Hematopoietic multipotent progenitor cell treated with erythropoietin and hydrocortisone succinate and interleukin-3 and kit ligand, for 6 days (in vitro differentiated cells): ENCODE results near the gene TCP11L2.
"Not testable (repeated sequence)": the region's sequence is repeated elsewhere in the genome, so short reads cannot be mapped to it uniquely, and the experiment has no call there.

ENCODE experiments used
- DNase-seq: peaks from one replicate; pipeline ENCODE4 v3.0.0-alpha.2; 2015

TCP11L2 gene

DNA sequence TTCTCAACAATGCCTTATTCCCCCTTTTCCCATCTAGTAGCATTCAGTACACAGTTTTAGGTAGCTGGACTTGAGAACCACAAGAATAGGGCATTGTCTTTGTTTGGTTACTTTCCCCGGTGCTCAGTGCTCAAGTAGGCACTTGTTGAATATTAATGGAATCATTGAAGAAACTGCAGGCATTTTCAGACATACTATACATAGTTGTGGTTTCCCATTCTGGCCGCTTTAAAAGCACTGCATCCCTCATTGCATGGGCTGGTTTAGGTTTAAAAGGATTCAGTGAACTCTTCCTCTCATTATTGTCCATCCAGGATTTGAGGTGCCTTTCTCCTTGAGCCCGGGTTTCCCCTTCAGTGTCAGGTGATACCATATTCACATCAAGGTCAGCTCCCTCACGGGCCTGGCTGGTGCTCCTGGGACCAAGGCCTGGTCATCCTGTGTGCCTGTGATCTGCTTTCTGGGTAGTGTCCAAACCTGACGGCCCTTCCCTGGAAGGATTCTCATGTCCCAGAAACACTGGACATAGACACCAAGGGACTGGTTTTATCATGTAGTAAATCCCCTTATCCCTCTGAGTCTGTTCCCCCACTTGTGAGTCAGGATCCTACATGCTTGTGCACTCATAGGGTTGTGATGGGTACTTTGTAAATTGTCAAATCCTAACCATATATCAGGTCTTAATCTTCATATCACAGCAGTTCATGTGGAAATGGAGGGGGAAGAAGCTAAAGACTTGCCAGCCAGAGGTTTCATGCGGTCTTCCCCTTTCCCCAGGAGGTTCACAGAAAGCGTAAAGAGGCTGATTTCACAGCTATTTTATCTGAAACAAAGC is 7.4 kb downstream of the TCP11L2 start:
- DNase-seq: peak; percentile 14

DNA sequence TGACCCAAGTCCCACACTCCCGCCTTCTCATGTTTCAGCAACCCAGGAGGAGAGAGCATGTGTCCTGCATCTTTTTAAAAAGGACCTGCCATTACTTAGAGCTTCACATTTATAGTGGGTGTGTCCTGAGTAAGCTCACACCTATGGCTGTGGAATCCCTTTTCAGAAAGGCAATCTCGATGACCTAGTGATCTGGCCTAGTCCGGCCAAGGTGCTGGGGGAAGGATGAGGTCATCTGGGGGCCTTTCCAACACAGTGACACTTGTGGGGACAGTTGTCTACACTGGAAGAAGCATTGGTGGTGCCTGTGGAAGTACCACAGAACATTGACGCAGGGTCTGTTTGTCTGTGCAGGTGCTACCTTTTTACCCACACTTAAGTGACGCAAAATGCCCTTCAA is 8.2 kb downstream of the TCP11L2 start:
- DNase-seq: no peak

DNA sequence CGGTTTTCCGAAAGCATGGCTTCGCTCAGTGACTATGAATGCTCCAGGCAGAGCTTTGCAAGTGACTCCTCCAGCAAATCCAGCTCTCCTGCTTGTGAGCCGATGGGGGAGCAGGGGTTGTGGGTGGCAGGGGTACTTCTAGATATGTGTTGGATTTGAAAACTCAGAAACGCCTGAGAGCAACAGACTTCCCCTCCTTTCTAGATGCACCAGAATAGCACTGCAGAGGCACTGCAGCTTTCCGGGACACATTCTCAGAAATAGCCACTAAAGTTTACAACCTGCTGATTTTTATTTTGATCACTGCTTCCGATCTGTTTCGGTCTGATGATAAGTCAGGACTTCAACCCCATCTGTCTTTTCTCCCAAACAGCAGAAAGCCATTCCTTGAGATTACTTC is 8.6 kb downstream of the TCP11L2 start:
- peak; percentile 28 for DNase-seq

DNA sequence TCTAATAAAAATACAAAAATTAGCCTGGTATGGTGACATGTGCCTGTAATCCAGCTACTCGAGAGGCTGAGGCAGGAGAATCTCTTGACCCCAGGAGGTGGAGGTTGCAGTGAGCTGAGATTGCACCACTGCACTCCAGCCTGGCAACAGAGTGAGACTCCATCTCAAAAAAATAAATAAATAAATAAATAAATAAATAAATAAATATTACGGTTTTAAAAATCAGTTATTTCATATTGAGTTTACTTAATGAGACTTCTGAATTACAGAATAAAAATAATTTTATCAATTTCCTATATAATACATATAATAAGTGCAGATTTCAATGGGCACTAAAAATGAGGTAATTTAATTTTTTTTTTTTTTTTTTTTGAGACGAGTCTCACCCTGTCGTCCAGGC is 10.9 kb downstream of the TCP11L2 start:
- DNase-seq: not testable (repeated sequence)

DNA sequence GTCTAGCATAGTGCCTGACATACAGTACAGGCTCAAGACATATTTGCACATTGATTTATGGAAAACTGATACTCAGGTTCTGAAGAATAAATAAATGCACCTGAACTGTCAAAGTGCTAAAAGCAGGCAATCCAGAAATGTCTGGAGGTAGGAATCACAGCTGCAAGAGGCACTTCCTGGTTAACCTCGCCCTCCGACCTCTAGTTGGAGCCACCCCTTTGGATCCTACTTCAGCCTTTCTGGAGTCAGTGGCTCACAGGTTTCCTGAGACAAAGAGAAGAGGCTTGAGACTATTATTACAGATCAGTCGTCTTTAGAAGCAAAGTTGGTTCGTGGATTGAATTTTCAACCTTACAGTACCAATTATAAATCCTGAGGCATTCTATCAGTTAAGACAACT is 13.0 kb downstream of the TCP11L2 start:
- DNase-seq: no peak

DNA sequence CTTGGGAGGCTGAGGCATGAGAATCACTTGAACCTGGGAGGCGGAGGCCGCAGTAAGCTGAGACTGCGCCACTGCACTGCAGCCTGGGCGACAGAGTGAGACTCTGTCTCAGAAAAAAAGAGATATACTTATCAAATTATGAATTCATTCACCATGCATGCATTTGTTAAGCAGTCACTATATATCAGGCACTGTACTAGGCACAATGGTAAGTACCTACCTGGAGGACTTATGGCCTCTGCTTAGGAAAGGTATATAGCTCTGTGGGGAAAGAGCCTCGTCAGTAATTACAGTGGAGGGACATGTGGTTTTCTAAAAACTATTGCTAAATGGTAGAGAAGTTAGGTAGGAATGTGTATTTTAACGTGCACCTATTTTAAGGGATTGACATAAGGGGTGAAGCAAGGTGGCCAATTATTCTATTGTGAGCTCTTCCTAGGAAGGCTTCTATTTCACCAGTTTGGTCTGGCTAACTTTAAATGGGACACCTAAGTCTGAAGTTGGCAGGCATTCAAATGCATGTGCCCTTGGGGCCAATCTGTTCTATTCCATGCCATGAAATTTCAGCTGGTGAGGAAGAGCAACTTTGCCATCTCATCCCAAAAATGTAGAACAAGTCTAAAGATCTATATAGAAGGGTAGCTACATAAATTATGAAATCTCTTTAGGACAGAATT is 15.0 kb downstream of the TCP11L2 start:
- DNase-seq: no peak

DNA sequence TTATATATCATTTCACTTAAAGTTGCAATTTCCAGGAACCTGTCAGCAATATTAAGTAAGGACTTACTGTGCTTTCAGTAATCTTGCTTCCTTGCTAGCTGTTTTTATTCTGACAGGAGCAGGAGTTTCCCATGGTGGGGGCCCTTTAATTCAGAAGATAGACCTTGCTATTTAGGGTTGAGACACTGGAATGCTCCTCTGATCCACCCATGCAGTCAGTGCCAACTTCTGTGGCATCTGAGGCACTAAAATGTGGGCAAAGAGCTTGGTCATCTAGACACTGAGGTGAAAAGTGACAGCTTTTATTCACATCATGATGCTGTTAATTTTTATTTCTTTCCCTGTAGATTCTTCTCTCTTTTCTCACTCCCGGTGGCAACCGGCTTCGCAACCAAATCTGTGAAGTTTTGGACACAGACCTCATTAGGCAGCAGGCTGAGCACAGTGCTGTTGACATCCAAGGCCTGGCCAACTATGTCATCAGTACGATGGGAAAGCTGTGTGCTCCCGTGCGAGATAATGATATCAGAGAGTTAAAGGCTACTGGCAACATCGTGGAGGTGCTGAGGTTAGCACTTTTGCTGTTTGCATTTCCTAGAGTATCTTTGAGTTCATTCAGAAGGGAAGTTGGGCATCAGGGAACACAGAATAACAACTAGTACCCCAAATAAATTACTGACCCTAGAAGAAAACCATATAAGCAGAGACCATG is 18.8 kb downstream of the TCP11L2 start:
- no peak for DNase-seq

DNA sequence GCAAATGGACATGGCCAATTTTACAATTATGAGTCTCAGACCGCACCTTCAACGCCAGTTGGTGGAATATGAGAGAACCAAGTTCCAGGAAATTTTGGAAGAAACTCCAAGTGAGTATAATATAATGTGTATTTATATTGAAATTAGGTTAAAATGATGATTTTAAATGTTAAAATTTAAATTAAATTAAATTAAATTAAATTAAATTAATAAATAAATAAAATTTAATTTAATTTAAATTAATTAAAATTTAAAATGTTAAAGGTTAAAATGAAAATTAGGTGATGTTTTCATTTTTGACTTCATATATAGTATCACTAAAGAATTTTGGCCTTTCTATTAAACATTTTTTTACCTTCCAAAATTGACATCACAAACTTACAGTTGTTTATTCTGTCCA is 21.0 kb downstream of the TCP11L2 start:
- no peak for DNase-seq

DNA sequence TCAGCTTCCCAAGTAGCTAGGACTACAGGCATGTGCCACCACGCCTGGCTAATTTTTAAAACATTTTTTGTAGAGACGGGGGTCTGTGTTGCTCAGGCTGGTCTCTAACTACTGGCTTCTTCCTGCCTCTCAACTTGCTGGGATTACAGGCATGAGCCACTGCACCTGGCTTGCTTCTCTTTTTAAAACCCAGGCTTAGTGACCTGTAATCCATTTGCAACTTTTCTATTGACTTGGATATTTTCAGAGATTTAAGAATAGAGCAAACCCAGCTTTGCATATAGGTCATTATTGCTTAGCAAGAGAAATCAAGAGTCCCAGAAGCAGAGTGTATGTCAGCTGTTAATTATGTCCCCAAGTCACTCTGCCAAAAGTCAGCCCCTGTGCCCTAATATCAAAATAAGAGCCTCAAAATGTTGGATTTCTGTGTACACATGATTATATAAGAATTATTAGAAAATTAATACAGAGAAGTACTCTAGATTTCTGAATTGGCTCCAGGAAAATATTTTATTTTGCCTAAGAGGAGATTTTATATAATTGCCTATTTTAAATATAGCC is 24.9 kb downstream of the TCP11L2 start:
- no peak for DNase-seq

DNA sequence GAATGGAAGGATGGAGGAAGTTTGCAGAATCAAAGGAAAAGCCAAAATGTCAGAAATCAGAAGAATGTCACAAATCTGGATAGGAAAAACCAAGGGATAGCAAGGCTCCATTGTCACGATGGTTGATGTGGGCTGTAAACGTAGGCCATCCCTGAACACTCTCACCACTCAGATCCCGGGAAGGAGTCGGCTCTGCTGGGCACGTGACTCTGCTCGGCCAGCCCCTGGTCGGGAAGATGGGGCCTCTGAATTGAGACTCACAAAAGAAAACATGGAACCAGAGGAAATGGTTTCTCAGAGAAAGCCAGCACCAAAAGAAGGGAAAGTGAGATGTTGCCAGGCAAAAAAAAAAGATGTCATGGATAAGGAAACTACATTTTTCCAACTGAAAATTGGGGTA is 26.2 kb downstream of the TCP11L2 start:
- no peak for DNase-seq

DNA sequence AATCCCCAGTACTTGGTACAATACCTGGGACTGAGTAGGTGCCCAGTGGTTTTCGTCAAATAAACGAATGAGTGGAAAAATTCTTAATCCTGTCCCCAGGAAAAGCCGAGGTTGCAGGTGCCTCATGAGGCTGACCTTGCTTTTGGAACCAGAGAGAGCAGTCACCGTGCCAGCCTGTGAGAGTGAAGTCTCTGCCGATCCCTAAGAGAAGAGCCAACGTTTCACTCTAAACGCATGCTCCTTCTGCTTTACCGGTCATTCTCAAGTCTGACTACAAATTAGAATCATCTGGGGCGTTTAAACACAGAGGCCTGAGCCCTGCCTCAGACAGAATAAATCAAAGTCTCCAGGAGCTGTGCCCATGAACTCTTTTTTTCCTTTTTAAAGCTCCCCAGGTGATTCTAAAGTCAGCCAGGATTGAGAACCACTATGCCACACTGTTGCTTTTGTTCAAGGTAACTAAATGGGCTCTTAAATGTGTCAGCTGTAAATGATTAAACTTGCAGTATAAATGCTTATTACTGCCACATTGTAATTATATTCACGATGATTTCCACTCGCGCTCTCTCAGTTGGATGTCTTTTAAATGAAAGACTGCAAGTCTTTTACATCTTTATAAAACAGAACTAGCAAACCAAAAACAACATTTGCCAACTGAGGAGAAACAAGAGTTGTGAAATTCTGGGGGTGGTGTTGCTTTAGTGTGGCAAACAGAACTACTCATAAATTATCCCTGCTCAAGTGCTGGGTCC is 26.9 kb downstream of the TCP11L2 start:
- no peak for DNase-seq

DNA sequence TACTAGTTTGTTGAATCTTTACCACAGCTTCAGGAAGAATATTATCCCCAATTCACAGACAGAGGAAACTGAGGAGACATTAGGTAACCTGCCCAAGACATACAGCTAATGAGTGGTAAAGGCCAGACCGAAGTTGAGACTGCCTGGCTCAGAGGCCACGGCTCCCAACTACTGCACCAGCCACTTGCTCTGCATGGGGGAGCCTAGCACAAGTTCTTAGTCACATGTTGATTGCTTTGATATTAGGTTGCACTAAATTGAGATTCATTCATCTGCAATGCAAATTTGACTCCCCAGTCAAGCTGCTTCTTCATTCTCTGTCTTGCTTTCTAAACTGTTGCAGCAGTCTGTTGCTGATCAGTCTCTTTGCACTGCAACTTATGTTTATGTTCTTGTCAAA is 29.1 kb downstream of the TCP11L2 start:
- no peak for DNase-seq

DNA sequence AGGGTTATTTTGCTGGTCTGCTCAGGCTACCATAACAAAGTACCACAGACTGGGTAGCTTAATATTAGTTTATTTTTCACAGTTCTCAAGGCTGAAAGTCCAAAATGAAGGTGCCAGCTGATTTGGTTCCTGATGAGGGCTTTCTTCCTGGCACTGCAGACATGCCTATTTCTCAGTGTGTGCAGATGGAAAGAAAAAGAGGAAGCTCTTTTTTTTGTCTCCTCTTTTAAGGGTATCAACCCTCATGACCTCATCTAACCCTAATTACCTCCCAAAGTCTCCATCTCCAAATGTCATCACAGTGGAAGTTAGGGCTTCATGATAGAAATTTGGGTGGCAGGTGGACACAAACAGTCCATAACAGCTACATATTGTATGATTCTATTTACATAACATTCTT is 30.0 kb downstream of the TCP11L2 start:
- no peak for DNase-seq

DNA sequence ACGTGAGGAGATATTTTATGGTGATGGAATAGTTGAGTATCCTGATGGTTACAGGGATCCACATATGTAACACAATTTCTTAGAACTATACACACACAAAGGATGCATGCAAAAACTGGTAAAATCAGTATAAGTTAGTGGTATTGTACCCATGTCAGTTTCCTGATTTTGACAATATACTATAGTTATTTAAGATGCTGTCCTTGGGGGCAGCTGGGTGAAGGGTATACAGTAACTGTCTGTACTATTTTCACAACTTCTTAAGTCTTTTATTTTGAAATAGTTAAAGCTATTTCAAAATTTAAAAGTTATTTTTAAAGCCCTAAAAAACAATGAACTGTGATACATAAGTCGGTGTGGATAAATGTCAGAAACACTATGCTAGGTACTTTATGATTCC is 30.5 kb downstream of the TCP11L2 start:
- no peak for DNase-seq

DNA sequence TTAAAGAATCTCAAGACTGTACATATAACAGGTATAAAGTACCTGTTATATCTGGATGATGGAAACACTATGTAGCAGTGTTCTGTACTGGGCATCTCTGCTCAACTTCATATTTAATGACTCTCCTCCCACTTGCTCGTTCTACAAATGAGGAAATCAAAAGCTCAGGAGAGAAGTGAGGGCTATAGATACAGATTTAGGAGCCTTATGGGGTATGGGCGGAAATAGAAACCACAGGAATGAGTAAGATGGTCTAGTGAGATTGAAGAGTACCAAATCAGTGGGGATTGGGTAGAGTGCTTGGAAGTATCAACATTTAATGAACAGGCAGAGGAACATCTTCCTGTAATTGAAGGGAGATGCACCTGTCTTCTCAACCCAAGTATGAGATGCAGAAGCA is 31.2 kb downstream of the TCP11L2 start:
- DNase-seq: no peak

DNA sequence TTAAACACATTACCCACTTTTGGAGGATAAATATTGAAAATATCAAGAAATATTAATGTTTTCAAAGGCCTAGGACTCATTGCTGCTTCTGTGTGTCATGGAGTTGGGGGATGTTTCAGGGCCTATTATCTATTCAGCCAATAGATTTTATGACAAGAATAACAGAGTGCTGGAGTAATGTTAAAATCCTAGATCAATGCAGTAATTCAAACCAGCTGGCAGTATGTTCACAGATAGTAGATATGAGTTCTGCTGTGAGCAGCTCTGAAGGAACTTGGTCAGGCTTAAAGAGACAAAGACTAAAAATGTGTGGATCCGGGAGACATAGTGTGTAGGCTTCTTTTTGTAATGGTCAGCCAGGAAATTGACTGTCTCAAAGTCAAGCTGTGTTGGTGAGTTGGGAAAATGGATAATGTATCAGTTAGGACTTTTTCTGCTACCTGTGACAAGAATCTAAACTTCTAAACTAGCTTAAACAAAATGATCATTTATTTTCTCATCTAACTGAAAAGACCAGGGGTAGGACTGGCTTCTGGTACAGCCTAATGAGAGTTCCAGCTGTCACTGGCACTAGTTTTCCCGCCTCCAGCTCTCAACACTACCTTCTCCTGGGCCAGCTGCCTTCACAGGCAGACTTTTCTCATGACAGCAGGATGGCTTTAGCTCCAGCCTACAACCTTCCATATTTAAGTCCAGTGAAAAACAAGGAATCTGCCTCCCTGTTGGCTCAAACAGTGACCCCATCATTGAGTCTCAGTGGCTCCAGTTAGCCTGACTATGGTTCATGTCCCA is 38.7 kb downstream of the TCP11L2 start:
- DNase-seq: no peak

DNA sequence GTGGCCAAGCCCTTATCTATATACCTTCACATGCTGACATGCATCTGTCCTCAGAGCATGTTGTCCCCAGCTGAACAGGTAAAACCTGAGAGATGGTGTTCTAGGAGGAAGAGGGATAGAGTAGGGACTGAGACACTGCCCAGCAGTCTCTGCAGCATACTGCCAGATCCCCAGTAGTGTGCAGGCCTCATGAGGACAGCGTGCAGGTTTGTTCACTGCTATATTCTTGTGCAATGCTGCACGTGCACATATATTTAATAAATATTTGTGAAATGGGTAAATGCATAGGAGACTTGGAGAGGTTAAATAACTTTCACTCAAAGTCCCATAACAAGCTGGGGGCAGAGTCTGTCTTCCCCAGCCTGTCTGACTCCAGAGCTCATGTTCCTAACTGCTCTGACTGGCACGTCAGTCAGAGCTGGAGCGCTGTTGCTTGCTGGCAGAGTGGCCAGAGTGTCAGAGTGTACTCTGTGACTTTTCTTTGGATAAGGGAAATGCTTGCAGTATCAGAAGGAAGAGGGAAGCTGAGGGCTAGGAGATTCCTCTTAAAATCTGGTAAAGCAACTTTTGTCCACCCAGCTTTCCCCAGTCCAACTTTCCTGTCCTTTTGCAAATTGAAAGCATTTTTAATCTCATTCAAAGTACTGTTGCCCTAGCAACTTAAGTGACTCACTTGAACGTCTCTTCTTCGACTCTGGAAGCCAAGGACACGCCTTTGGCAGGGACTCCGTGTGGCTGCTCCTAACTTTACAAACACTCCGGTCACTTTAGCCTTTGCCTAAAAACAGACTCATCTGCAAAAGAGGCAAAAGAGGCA is 40.1 kb downstream of the TCP11L2 start:
- DNase-seq: no peak

DNA sequence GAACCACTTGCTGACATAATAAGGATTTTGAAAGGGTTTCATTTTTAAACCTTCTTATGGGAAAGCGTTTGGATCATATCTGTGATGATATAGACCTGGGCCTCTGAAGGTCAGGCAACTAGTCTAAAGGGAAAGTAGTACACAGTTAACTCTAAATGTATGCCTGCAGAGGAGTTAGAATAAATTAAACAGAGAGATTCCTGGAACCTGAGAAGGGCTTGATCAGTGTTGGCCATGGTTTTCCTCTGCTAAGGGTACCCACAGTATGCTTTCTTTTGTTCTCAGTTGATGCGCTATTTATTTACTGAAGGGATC is 40.6 kb downstream of the TCP11L2 start:
- no peak for DNase-seq

DNA sequence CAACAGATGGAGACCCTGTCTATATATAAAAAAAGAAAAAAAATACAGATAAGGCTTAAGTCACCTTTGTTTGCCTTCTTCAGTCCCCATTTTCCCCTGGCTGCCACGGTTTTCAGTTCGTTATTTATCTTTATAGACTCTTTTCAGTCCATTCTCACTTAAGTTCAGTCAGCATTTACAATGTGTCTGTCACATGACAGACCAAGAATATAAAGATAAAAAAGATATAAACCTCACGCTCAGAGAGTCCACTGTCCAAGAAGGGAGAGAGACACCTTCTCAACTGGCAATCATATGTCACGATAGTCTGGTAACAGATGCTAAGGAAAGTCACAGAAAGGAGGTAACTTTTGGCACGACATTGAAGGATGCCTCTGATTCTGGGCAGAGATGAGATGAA is 41.6 kb downstream of the TCP11L2 start:
- DNase-seq: no peak

DNA sequence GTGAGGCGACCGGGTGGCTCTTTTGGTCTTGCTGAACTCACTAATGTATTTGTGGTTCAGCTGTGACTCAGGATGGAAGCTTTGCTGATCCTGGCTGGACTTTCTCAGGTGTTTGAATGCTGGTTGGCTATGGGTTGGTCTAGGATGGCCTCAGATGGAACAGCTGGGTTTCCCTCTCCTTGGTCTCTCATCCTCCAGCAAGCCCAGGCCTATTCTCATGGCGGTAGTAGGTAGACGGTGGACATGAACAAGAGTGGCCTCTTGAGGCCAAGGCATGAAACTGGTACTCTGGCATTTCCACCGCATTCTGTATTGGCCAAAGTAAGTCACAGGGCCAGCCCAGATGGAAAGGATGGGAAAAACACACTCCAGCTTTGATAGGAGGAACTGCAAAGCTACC is 43.2 kb downstream of the TCP11L2 start:
- DNase-seq: peak; percentile 58

DNA sequence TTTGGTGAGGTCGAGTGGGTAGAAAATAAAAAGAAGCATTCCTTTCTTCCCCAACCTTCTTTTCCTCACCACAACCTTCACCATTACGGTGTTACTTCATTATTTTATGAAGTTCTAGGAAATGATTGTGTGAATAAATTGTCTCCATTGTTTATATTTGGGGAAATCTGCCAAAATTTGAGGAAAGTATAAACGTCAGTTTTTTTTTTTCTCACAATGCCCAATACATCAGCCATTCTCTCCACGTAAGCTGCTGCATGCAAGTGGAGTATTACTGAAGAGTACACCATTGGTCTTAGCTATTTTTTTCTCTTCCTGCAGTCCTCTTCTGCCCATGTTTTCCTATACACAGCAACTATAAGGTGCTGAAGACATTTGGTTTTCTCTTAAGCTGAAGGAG is 45.9 kb downstream of the TCP11L2 start:
- DNase-seq: no peak
